A549 treated with CORT108297 at 1 μM for 4 hours (cell line): ENCODE measurements around the gene DEPDC1B. TPM values are rescaled to one million over a fixed set of nuclear protein-coding genes. Genes with fewer than 3 reads are reported as not detected.

ENCODE experiments used
- total RNA-seq: library from RNA; stranded (reverse); fragments of 200-300 nt; extraction: Qiagen RNA extraction; gene quantifications from 5 replicates; pipeline ENCODE4 v1.2.3, GENCODE V29; 2022

Gene DEPDC1B
- 15.0 to 18.8 TPM (median 16.4 TPM) in 5 replicates for total RNA-seq

GRCh38 chr5:60699609-60700415, at the start of gene DEPDC1B:
Gene DEPDC1B (minus strand): TSS chr5:60700166. CDS start chr5:60700093, 73 bp downstream.

Other genes with a start within 250 kb of the DEPDC1B start
- gene ELOVL7, start 144.1 kb upstream of the DEPDC1B start, total RNA-seq = 9.0 to 14.3 TPM (median 11.7 TPM) in 5 replicates
- 13.0 to 19.8 TPM (median 13.7 TPM) in 5 replicates for gene ERCC8, start 244.9 kb upstream of the DEPDC1B start, total RNA-seq
- 71.9 to 84.7 TPM (median 76.8 TPM) in 5 replicates for gene NDUFAF2, start 245.0 kb upstream of the DEPDC1B start, total RNA-seq